Keratinocyte (primary cell): ENCODE measurements around the gene AMIGO2. TPM values are rescaled to one million over a fixed set of nuclear protein-coding genes. Genes with fewer than 3 reads are reported as not detected.

Experiments used
- DNase-seq: peaks from one replicate; pipeline ENCODE4 v3.0.0-alpha.2; 2011; ENCODE audit warnings: low read depth, missing footprints, low spot score
- FAIRE-seq: peaks from 2 replicates; lab custom pipeline; 2011; peaks lifted over from hg19 to GRCh38; lab: Jason Lieb, UNC
- H2AFZ ChIP-seq: 2 replicates; pipeline ENCODE4 v1.6.0; 2012; ENCODE audit warnings: low read length, control low read depth, inconsistent platforms; ENCODE audit not compliant: control insufficient read depth
- H3K27ac ChIP-seq: 2 replicates; pipeline ENCODE4 v1.5.1; 2011; ENCODE audit warnings: low read length; ENCODE audit not compliant: control insufficient read depth, insufficient read depth
- H3K27me3 ChIP-seq: 3 replicates; pipeline ENCODE4 v1.6.0; 2011; ENCODE audit warnings: low read length; ENCODE audit not compliant: control insufficient read depth, insufficient read depth; ENCODE audit errors: extremely low read depth
- H3K36me3 ChIP-seq, 2 experiments: 2 replicates in 1 of 2; 3 replicates in 1 of 2; pipeline ENCODE4 v1.5.1; 2011; ENCODE audit warnings: low read length in 2 of 2, mild to moderate bottlenecking in 1 of 2; ENCODE audit not compliant: control insufficient read depth in 2 of 2, insufficient read depth in 2 of 2; ENCODE audit errors: extremely low read depth in 1 of 2
- H3K4me1 ChIP-seq: 3 replicates; pipeline ENCODE4 v1.5.1; 2011; ENCODE audit warnings: low read length; ENCODE audit not compliant: control insufficient read depth, insufficient read depth; ENCODE audit errors: extremely low read depth
- H3K4me2 ChIP-seq: 3 replicates; pipeline ENCODE4 v1.6.0; 2011; ENCODE audit warnings: low read depth, low read length; ENCODE audit not compliant: control insufficient read depth, insufficient read depth; ENCODE audit errors: extremely low read depth
- H3K4me3 ChIP-seq, 3 experiments: fragments of 200-600 bp in 1 of 3; sonication (generic) in 1 of 3; 2 replicates in 2 of 3; 3 replicates in 1 of 3; pipeline ENCODE4 v1.5.1; 2011 to 2016; ENCODE audit warnings: low read length in 3 of 3, mild to moderate bottlenecking in 3 of 3, control low read depth in 2 of 3, inconsistent platforms in 1 of 3, low read depth in 1 of 3, mixed read lengths in 1 of 3, mixed run types in 1 of 3, moderate library complexity in 1 of 3; ENCODE audit not compliant: control insufficient read depth in 2 of 3, insufficient read depth in 2 of 3; ENCODE audit errors: extremely low read depth in 1 of 3
- H3K79me2 ChIP-seq: 2 replicates; pipeline ENCODE4 v1.6.0; 2012; ENCODE audit warnings: low read length; ENCODE audit not compliant: control insufficient read depth, insufficient read depth
- H3K9ac ChIP-seq: 3 replicates; pipeline ENCODE4 v1.6.0; 2011; ENCODE audit warnings: low read length; ENCODE audit not compliant: control insufficient read depth, insufficient read depth; ENCODE audit errors: extremely low read depth
- H3K9me1 ChIP-seq: 3 replicates; pipeline ENCODE4 v1.6.0; 2011; ENCODE audit warnings: low read length; ENCODE audit not compliant: control insufficient read depth, insufficient read depth; ENCODE audit errors: extremely low read depth
- H3K9me3 ChIP-seq: 2 replicates; pipeline ENCODE4 v1.5.1; 2012; ENCODE audit warnings: low read depth, low read length; ENCODE audit not compliant: control insufficient read depth
- H4K20me1 ChIP-seq: 3 replicates; pipeline ENCODE4 v1.6.0; 2011; ENCODE audit warnings: low read length; ENCODE audit not compliant: control insufficient read depth, insufficient read depth; ENCODE audit errors: extremely low read depth
- EZH2 ChIP-seq: IDR thresholded peaks from one replicate; pipeline ENCODE4 v1.6.1; 2012; ENCODE audit warnings: inconsistent platforms, mild to moderate bottlenecking, low read length, moderate library complexity
- dilution Hi-C: fragments of 300-500 bp; cut with MboI; formaldehyde crosslinking; loops from one replicate; pipeline ENCODE4 v1.7.0; 2020; ENCODE audit warnings: low sequenced_read_pairs; ENCODE audit not compliant: extremely low pct_ligation_motif_present
- polyA plus RNA-seq, 5 experiments: library from polyadenylated mRNA; depleted of rRNA in 3 of 5; stranded (reverse) in 3 of 5; stranded (forward) in 1 of 5; unstranded in 1 of 5; fragments of >200 nt; gene quantifications; 1 replicate in 1 of 5; 2 replicates in 3 of 5; 3 replicates in 1 of 5; pipeline versions ENCODE4 v1.2.1 to v1.2.3, GENCODE V29; 2011 to 2012; ENCODE audit warnings: missing spikeins in 2 of 5, low read depth in 1 of 5, low replicate concordance in 1 of 5
- TF ChIP-seq, protein P1 (sequence below), 3 experiments: IDR thresholded peaks in 1 of 3; conservative IDR thresholded peaks in 1 of 3; optimal IDR thresholded peaks in 1 of 3; 2 replicates in 2 of 3; 3 replicates in 1 of 3; pipeline versions ENCODE3 to v1.5.1; 2011; ENCODE audit warnings: low read length in 3 of 3, mild to moderate bottlenecking in 3 of 3, moderate library complexity in 2 of 3, control low read depth in 1 of 3, inconsistent platforms in 1 of 3; ENCODE audit not compliant: insufficient read depth in 2 of 3; ENCODE audit errors: extremely low read depth in 1 of 3

The AMIGO2 gene
- polyA plus RNA-seq, 1 donor (not counting 4 experiments of a cell fraction or from before 2014, with no cell fraction given): 71.3 TPM

DNA sequence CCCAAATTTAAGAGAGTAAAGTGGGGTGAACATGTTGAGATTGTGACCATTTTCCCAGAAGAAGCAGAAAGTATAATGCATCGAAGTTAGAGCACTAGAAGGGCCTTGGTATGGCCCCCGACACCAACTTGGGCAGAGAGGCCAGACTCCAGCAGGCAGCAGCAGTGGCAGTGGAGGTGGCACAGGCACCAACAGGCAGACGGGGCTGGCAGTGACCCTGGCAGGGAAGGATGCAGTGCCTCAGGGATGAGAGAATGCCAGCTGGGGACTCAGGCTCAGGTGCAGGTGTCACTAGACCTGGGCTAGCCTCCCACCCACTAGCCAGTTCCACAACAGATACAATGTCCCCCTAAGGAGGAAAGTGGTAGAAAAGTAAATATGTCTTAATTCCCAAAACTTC, 27.7 kb upstream of the AMIGO2 start:
- Histone ChIP-seq H3K4me3 (no peak overlapping the region), H3K36me3 (peaks cover 6 to 20% of the 10 kb centered on the region in 2 experiments), H3K9me1 (no peaks in the 10 kb centered on the region), H3K9me3 (no peaks in the 10 kb centered on the region), H3K9ac (no peak overlapping the region), H3K27ac (no peak overlapping the region), H2AFZ (no peak overlapping the region), H3K4me1 (peaks cover 2% of the 10 kb centered on the region), H3K4me2 (no peak overlapping the region), H4K20me1 (no peaks in the 10 kb centered on the region), H3K79me2 (no peaks in the 10 kb centered on the region), H3K27me3 (no peaks in the 10 kb centered on the region)
- TF ChIP-seq EZH2: no peak
- TF ChIP-seq, protein P1, sequence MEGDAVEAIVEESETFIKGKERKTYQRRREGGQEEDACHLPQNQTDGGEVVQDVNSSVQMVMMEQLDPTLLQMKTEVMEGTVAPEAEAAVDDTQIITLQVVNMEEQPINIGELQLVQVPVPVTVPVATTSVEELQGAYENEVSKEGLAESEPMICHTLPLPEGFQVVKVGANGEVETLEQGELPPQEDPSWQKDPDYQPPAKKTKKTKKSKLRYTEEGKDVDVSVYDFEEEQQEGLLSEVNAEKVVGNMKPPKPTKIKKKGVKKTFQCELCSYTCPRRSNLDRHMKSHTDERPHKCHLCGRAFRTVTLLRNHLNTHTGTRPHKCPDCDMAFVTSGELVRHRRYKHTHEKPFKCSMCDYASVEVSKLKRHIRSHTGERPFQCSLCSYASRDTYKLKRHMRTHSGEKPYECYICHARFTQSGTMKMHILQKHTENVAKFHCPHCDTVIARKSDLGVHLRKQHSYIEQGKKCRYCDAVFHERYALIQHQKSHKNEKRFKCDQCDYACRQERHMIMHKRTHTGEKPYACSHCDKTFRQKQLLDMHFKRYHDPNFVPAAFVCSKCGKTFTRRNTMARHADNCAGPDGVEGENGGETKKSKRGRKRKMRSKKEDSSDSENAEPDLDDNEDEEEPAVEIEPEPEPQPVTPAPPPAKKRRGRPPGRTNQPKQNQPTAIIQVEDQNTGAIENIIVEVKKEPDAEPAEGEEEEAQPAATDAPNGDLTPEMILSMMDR (optimal IDR thresholded peaks at IDR 0.05 in 1 of 3, IDR thresholded peaks at IDR 0.05 in 1 of 3, conservative IDR thresholded peaks at IDR 0.05 in 1 of 3; ENCODE audit: extremely low read depth in 1 of 3, insufficient read depth in 2 of 3, low read length in 3 of 3): no peak
- dilution Hi-C loops: no loop called here
- DNase-seq (no peak), FAIRE-seq (no peak)

DNA sequence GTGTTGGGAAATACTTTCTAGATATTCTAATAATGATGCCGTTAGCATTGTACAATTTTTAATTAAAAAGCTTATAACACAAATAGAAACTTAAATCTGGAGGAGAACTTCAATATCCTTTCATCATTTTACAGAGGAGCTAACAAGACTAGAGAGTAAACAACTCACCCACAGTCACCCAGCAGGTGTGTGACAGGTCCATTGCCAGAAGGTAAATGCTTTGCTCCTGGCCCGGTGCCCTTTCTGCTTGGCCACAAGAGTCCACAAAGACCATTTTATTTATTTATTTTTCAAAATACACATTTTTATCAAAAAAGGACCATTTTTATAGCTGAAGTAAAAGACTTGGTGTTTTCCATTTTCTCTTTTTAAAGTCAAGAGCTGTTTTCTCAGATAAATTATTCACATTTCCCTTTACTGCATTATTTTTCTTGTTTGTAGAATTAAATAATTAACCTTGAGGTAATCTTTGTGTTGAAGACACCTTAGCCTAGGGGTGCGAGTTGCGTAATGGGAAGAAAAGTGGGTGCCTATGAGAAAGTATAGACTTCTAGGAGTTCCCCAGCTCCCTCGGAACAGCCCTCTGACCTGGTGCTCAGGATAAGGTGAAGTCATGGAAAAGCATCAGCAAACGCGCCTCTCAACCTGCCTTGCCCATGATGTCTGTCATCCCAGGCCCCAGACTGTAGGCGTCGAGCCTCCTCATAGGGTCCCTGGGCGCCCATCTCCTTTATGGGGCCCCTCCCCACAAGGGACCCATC, 26.3 kb upstream of the AMIGO2 start:
- Histone ChIP-seq H2AFZ (no peak overlapping the region), H3K4me2 (no peak overlapping the region), H3K9ac (no peak overlapping the region), H3K9me1 (no peaks in the 10 kb centered on the region), H3K9me3 (no peaks in the 10 kb centered on the region), H3K79me2 (no peaks in the 10 kb centered on the region), H3K36me3 (peaks cover 6 to 17% of the 10 kb centered on the region in 2 experiments), H4K20me1 (no peaks in the 10 kb centered on the region), H3K27ac (no peak overlapping the region), H3K27me3 (no peaks in the 10 kb centered on the region), H3K4me1 (no peaks in the 10 kb centered on the region), H3K4me3 (no peak overlapping the region)
- no peak for DNase-seq
- dilution Hi-C loops: no loop called here
- TF ChIP-seq, protein P1 (optimal IDR thresholded peaks at IDR 0.05 in 1 of 3, IDR thresholded peaks at IDR 0.05 in 1 of 3, conservative IDR thresholded peaks at IDR 0.05 in 1 of 3; ENCODE audit: extremely low read depth in 1 of 3, insufficient read depth in 2 of 3, low read length in 3 of 3): no peak
- no peak for TF ChIP-seq EZH2
- FAIRE-seq: no peak
